Stimulated activated CD4-positive, alpha-beta T cell treated with anti-CD3 and anti-CD28 coated beads, Interleukin-4, amount 100 ng/mL, for 1 hour (primary cell): ENCODE results near the gene ALX4.

Experiments
- DNase-seq: peaks from one replicate; pipeline ENCODE4 v3.0.0-alpha.2; 2020

Gene ALX4

GRCh38 chr11:44300844-44301563 is 8.9 kb downstream of the ALX4 start:
- no peak for DNase-seq

GRCh38 chr11:44298862-44299261 is 11.1 kb downstream of the ALX4 start:
- no peak for DNase-seq

- DNase-seq: no peak
Measured at GRCh38 chr11:44290208-44290607, 19.7 kb downstream of the ALX4 start.

GRCh38 chr11:44288133-44288526 is 21.8 kb downstream of the ALX4 start:
- DNase-seq: no peak

- DNase-seq: no peak
Measured at GRCh38 chr11:44286911-44287310, 23.0 kb downstream of the ALX4 start.

- peak; percentile 59 for DNase-seq
Measured at GRCh38 chr11:44286268-44286880, 23.6 kb downstream of the ALX4 start.

- DNase-seq: no peak
Measured at GRCh38 chr11:44285756-44286155, 24.2 kb downstream of the ALX4 start.

GRCh38 chr11:44282620-44283019 is 27.3 kb downstream of the ALX4 start:
- no peak for DNase-seq

- no peak for DNase-seq
Measured at GRCh38 chr11:44281151-44281550, 28.8 kb downstream of the ALX4 start.

- DNase-seq: no peak
Measured at GRCh38 chr11:44280257-44280656, 29.7 kb downstream of the ALX4 start.

GRCh38 chr11:44279483-44279882 is 30.5 kb downstream of the ALX4 start:
- DNase-seq: no peak

- DNase-seq: no peak
Measured at GRCh38 chr11:44277196-44278090, 32.5 kb downstream of the ALX4 start.

GRCh38 chr11:44275961-44276550 is 33.9 kb downstream of the ALX4 start:
- no peak for DNase-seq

GRCh38 chr11:44275241-44275640 is 34.7 kb downstream of the ALX4 start:
- DNase-seq: no peak

GRCh38 chr11:44274404-44274803 is 35.5 kb downstream of the ALX4 start:
- DNase-seq: no peak

- no peak for DNase-seq
Measured at GRCh38 chr11:44271286-44271685, 38.7 kb downstream of the ALX4 start.

- no peak for DNase-seq
Measured at GRCh38 chr11:44270403-44271273, 39.3 kb downstream of the ALX4 start.

GRCh38 chr11:44269369-44270351 is 40.3 kb downstream of the ALX4 start:
- no peak for DNase-seq

GRCh38 chr11:44268614-44269080 is 41.3 kb downstream of the ALX4 start:
- no peak for DNase-seq

GRCh38 chr11:44267750-44268613 is 42.0 kb downstream of the ALX4 start:
- DNase-seq: no peak
